ENCODE measurements around the gene ASPG.

Gene ASPG

DNA sequence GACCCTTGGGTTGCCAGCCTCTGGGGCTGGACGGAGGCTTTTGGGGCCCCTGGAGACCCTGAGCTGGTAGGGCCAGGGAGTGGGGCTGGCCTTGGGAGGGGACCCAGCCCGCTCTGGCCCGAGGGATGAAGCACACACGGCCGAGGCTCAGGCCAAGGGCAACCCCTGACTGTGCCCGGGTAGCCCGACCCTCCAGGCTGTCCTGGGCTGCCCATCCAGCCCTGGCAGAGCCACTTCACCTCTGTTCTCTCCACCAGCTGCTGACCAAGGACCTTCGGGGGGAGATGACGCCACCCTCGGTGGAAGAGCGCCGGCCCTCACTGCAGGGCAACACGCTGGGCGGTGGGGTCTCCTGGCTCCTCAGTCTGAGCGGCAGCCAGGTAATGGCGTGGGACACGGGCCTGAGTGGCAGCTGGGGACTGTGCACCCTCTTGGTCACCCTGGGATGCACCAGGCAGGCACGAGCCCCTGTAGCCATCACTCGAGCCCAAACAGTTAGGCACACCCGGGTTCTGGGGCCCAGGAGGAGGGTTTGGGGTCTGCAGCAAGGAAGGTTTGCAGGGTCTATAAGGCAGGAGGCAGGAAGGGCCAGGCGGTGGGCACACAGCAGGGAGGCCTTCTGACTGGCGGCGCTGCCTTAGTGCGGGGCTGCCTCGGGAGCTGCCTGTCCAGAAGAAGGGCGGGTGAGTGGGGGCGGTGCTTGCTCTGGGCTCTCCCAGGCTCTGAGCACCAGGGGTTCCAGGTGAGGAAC lies 19.7 kb downstream of the ASPG start:
- no peak for DNase-seq (ENCODE audit: low spot score)

DNA sequence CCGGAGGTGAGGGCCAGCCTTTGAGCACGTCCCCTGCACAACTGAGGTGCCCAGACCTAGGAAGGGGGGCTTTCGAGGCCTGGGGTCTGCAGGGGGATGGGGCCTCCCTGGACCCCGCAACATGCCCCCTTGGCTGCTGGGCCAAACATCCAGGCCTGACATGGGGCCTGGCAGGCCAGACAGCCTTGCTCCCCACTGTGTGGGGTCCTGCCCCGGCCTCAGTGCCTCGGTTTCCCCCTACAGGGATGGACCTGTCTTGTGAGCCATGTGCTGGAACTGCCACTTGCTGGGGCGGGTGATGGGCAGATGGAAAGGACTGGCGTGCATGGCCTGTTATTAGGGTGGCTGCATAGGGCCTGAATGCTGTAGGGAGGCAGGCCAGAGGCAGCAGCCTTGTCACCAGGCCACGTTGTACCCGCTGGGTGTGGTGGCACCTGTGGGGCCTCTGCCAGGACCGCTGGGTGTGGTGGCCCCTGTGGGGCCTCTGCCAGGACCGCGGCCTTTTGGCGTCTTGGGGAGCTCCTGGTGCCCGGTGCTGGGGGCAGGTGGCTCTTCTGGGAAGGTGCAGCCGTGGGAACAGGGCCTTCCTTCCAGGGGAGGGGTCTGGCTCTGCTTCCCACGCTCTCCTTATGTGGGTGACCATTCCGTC lies 20.4 kb downstream of the ASPG start:
- DNase-seq (ENCODE audit: low spot score): no peak

DNA sequence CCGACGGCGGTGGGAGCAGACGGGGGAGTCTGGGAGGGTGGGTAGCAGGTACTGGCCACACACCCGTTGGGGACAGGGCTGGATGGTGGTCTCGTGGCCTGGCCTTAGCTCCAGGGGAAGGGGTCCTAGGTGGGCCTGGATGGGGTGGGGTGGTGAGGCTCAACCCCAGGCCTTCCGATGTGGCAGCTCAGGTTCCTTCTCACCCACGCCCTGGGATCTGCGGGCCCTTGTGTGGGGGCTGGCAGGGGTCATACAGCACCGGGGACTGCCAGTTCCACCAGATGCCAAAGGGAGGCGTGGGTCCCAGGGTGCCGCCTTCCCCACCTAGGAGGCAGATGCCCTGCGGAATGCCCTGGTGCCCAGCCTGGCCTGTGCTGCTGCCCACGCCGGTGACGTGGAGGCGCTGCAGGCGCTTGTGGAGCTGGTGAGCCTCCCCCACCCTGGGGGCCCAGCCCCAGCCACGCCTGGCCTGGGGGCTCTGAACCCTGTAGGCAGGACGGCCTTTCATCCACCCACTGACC lies 21.0 kb downstream of the ASPG start:
- DNase-seq (ENCODE audit: low spot score): no peak

DNA sequence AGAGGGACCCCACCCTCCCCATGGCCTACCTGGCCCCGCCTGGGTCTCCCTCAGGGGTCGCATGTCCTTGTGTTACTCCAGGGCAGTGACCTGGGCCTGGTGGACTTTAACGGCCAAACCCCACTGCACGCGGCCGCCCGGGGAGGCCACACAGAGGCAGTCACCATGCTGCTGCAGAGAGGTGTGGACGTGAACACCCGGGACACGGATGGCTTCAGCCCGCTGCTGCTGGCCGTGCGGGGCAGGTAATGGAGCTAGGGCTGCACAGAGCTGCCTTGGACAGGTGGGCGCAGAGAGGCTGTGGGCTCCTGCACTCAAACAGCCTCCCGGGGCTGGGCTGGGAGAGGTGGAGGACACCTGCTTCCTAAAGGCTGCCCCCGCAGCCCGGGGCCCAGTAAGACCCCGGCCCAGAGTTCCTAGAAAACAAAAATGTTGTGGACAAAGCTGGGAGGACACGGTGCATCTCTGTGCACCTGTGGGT lies 21.6 kb downstream of the ASPG start:
- DNase-seq (ENCODE audit: low spot score): no peak

- DNase-seq (ENCODE audit: low spot score): no peak
Measured at GRCh38 chr14:104107611-104108569, 22.4 kb downstream of the ASPG start.

GRCh38 chr14:104108570-104109541 lies 23.4 kb downstream of the ASPG start:
- no peak for DNase-seq (ENCODE audit: low spot score)

- DNase-seq (ENCODE audit: low spot score): no peak
Measured at GRCh38 chr14:104109731-104110361, 24.3 kb downstream of the ASPG start.

DNA sequence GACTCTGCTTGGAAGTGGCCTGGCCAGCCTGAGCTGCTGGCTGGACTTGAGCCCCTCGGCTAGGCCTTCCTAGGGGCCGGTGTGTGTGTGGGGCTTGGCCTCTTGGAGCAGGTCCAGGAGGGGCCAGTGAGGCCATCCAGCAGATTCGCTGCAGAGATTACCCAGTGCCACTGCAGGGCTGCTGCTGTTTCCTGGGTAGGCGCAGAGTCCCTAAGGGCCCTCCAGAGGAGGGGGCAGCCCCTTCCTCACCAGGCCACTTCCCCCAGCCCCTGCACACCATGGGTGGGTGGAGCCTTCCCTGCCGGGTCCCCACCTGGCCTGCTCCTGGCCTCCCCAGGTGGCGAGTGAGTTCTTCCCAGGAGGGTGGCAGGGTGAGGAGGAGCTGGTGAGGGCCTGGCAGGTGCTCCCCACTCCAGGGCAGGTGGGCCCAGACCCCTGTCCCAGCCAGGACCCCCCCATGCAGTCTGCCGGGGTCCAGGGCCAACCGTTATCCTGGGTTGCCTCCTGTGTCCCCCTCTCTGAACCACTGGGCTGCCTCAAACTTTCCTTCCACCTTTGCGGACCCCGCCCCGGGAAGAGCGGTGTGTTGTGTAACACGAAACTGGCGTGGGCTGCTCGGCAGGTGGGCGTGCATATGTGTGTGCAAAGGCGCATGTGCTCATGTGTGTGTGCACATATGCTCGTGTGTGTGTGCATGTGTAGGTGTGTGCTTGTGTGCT lies 25.1 kb downstream of the ASPG start:
- DNase-seq (ENCODE audit: low spot score): no peak

DNA sequence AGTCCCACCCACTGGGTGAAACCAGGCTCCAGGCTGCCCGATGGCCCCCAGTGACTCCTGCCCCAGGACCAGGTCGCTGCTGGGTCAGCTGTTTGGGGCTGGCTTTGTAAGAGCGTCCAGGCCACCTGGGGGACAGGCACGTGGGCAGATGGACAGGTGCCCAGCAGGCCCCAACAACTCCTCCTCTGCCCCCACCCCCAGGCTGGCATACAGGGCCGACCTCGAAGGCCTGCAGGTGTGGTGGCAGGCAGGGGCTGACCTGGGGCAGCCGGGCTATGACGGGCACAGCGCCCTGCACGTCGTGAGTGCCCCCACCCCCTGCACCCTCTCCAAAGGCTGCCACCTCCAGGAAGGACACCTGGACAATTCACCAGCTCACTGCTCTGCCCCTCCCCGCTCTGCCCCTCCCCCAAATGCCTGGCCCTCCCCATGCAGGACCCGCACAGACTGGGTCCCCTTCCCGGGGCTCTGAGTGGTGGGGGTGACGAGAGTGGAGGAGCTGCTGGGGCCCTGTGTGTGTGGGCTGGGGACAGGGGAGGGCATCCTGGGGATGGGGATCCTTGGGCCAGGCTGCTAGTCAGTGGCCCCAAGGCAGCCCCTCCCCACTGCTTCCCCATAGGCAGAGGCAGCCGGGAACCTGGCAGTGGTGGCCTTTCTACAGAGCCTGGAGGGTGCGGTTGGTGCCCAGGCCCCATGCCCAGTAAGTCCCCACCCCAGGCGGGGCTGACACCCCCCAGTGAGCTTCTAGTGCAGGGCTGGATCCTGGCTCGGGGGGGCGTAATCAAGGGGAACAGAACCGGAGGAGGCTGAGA lies 26.0 kb downstream of the ASPG start:
- DNase-seq (ENCODE audit: low spot score): no peak

GRCh38 chr14:104112113-104112505 lies 26.6 kb downstream of the ASPG start:
- no peak for DNase-seq (ENCODE audit: low spot score)

GRCh38 chr14:104112609-104113571 lies 27.4 kb downstream of the ASPG start:
- no peak for DNase-seq (ENCODE audit: low spot score)

DNA sequence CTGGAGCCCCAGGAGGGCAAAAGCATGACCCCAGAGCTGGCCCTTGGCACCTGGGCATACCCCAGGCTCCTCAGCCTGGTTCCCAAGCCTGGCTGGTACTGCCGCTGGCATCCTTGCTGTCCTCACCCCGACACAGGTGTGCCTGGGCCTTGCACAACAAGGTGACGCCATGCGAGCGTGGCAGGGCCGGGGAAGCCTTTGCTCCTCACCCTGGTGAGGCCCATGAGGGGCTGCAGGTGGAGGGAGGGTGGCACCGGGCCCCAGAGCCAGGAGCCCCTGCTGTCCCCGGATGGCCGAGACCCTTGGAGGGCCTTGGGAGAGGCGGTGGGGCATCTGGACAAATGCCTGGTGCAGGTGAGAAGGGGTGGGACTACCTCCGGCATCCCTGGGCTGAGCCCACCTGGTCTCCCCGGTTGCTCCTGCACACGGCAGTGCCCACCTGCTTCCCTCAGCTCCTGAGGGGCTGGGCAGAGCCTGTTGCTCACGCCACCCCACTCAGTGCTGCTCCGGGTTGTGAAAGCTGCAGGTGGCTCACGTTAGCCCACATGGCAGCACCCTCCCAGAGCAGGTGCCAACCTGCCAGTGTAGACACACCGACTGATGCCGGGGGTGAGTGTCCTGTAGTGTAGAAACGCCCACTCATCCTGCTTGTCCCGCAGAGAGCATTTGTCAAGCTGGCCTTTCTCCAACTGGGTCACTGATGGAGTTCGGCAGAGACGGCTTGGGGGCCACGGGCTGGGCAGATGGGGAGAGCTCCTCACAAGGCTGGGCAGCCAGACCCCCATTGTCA lies 28.3 kb downstream of the ASPG start:
- DNase-seq (ENCODE audit: low spot score): no peak

DNA sequence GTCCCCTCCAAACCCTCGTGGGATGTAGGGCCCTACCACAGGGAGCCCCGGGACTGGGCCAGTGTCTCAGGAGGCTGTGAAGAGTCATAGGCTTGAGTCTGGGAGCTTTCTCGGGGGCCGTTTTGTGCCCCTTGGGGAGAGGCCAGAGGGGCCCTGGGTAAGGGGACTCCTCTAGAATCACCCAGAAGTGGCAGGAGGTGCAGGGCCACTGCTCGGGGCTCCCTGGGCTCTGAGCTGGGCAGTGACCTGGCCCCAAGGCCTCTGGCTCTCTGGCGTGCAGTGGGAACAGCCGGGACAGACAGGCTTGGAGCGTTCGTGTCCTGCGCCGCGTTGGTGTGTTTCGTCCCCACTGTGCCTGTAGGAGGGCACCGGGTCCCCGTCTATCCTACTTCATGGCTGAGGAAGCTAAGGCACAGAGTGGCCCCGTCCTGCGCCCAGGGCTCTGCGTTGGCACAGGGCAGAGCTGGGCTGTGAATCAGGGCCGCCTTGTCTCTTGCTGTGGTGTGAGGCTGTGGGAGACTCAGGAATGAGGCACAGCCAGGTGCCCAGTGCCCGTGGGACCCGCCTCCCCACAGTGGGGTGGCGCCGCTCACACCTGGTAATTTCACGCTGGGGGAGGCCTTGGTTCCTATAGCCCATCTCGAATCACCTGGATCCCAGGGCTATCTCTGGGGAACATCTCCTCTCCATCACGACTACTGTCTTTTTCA lies 29.1 kb downstream of the ASPG start:
- no peak for DNase-seq (ENCODE audit: low spot score)

DNA sequence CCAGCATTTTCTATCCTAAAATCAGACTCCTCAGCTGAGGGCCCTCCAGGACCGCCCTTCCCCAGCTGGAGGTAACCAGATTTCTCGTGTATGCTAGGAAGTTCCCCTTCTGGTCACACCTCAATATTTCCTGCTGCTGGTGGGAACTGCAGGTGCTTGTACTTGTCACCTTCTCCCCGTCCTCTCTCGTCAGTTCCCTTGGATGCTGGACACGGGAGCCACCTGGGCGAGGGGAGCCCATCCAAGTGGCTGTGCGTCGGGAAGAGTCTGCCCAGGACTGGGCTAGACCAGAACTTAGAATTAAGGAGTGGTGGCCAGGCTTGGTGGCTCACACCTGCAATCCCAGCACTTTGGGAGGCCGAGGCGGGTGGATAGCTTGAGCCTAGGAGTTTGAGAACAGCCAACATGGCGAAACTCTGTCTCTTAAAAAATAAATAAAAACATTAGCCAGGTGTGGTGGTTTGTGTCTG lies 29.7 kb downstream of the ASPG start:
- no peak for DNase-seq (ENCODE audit: low spot score)

GRCh38 chr14:104115691-104116287 lies 30.3 kb downstream of the ASPG start:
- no peak for DNase-seq (ENCODE audit: low spot score)

GRCh38 chr14:104116288-104116755 lies 30.8 kb downstream of the ASPG start:
- DNase-seq (ENCODE audit: low spot score): no peak
